Measurements from ENCODE around the gene AQR. TPM values are rescaled to one million over a fixed set of nuclear protein-coding genes. Genes with fewer than 3 reads are reported as not detected.

AQR gene
- total and polyA plus RNA-seq, 10 of the 15 experiments (the other 5 are each of a cell fraction or from before 2014, with no cell fraction given) = 18.2 to 53.5 (median 32.6) TPM

DNA sequence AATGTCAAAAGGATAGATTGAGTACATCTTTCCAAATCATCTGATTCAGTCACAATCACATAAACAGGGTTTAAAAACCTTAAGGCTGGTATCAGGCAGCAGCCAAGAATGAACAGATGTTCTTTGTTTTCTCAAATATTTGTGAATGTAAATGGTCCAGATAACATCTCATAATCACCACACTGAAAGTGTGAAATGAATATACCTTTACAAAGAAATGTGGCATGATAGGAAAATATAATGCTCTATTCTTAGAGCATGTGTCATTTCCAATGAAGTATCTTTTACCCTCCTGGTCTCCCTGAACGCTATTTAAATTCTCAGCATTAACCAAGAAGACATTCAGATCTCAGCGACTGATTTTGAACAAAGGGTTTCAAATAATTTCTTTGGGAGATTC is 165.4 kb downstream of the AQR start:
- Histone ChIP-seq H3K9me3 (replicated peaks; ENCODE audit: control insufficient read depth, insufficient read depth, low read length) (no peaks in the 10 kb centered on the region; the same call in 2 of the 3 replicates), H3K27me3 (replicated peaks in 1 of 2; ENCODE audit: control insufficient read depth in 2 of 2, insufficient read depth in 2 of 2, low read length in 1 of 2) (peaks cover 0 to 2% of the 10 kb centered on the region in 2 experiments; a peak in 2 of 4 replicates), H3K9ac (ENCODE audit: control insufficient read depth, insufficient read depth, low read length) (no peak overlapping the region), H3K4me2 (ENCODE audit: control insufficient read depth, insufficient read depth) (no peak overlapping the region), H3K36me3 (ENCODE audit: control insufficient read depth in 2 of 2, insufficient read depth in 2 of 2, low read length in 1 of 2) (no peaks in the 10 kb centered on the region), H3K4me3 (no peak overlapping the region), H3K27ac (ENCODE audit: control insufficient read depth, insufficient read depth) (no peak overlapping the region), H4K20me1 (ENCODE audit: control insufficient read depth, insufficient read depth) (no peaks in the 10 kb centered on the region), H3K79me2 (ENCODE audit: control insufficient read depth, insufficient read depth, low read length) (no peaks in the 10 kb centered on the region), H3K4me1 (ENCODE audit: control insufficient read depth, insufficient read depth, low read length) (no peaks in the 10 kb centered on the region), H2AFZ (ENCODE audit: control insufficient read depth, low read depth, low read length) (no peak overlapping the region)
- 49% methylated on average over 2 of the region's 2 CpGs for WGBS (ENCODE audit: insufficient coverage, insufficient replicate concordance, low lambda C conversion rate, missing lambda C conversion rate)
- FAIRE-seq = no peak
- no peak for DNase-seq (ENCODE audit: low read depth, low spot score)
- intact Hi-C loops (cut with micrococcal nuclease; ENCODE audit: unreplicated experiment) (no loop called here), in situ Hi-C loops (cut with MboI) (no loop called here)
- ChIA-PET CTCF (no interaction called here), RAD21 (ENCODE audit: unreplicated experiment) (no interaction called here), POLR2A (no interaction called here), SMC1A (ENCODE audit: uncharacterized antibody, unreplicated experiment) (no interaction called here)
- TF ChIP-seq, protein P1, sequence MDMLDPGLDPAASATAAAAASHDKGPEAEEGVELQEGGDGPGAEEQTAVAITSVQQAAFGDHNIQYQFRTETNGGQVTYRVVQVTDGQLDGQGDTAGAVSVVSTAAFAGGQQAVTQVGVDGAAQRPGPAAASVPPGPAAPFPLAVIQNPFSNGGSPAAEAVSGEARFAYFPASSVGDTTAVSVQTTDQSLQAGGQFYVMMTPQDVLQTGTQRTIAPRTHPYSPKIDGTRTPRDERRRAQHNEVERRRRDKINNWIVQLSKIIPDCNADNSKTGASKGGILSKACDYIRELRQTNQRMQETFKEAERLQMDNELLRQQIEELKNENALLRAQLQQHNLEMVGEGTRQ (IDR thresholded peaks at IDR 0.05; ENCODE audit: borderline replicate concordance, low read depth, low read length) = no peak
- TF ChIP-seq IRF4 (IDR thresholded peaks at IDR 0.05; ENCODE audit: low read depth, low read length) (no peak), HDAC2 (IDR thresholded peaks at IDR 0.05) (no peak), CTCF (IDR thresholded peaks at IDR 0.05 in 2 of 3, conservative IDR thresholded peaks at IDR 0.05 in 1 of 3; ENCODE audit: control insufficient read depth in 2 of 3, extremely low read depth in 1 of 3, insufficient read depth in 1 of 3, low read depth in 3 of 3, low read length in 3 of 3) (no peak), CBX3 (IDR thresholded peaks at IDR 0.05; ENCODE audit: borderline replicate concordance, low read depth) (no peak), BCL11A (IDR thresholded peaks at IDR 0.05; ENCODE audit: low read depth, low read length) (no peak), SUPT20H (IDR thresholded peaks at IDR 0.05; ENCODE audit: borderline replicate concordance, control insufficient read depth, low read depth, low read length) (no peak), SPI1 (IDR thresholded peaks at IDR 0.05; ENCODE audit: borderline replicate concordance, insufficient read depth, low read depth, low read length) (no peak), PAX5 (IDR thresholded peaks at IDR 0.05; ENCODE audit: borderline replicate concordance, low read depth, low read length) (no peak), TBL1XR1 (IDR thresholded peaks at IDR 0.05; ENCODE audit: low read depth, low read length) (no peak), NR2C2 (IDR thresholded peaks at IDR 0.05; ENCODE audit: borderline replicate concordance, control insufficient read depth, insufficient read length, low read depth) (no peak), E4F1 (IDR thresholded peaks at IDR 0.05; ENCODE audit: borderline replicate concordance, partially characterized antibody) (no peak), ZNF622 (IDR thresholded peaks at IDR 0.05) (no peak), USF1 (IDR thresholded peaks at IDR 0.05; ENCODE audit: borderline replicate concordance, extremely low read length, insufficient read depth, low read depth, low read length) (no peak)
- TF ChIP-seq, protein P2, sequence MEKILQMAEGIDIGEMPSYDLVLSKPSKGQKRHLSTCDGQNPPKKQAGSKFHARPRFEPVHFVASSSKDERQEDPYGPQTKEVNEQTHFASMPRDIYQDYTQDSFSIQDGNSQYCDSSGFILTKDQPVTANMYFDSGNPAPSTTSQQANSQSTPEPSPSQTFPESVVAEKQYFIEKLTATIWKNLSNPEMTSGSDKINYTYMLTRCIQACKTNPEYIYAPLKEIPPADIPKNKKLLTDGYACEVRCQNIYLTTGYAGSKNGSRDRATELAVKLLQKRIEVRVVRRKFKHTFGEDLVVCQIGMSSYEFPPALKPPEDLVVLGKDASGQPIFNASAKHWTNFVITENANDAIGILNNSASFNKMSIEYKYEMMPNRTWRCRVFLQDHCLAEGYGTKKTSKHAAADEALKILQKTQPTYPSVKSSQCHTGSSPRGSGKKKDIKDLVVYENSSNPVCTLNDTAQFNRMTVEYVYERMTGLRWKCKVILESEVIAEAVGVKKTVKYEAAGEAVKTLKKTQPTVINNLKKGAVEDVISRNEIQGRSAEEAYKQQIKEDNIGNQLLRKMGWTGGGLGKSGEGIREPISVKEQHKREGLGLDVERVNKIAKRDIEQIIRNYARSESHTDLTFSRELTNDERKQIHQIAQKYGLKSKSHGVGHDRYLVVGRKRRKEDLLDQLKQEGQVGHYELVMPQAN (conservative IDR thresholded peaks at IDR 0.05) = no peak
- no TSS peak for BruUV-seq (replicated peaks)
- no peak for ATAC-seq

Measured in GM12878 (cell line).